H1 (cell line): ENCODE results near the gene RPTOR.

ENCODE experiments used
- CTCF ChIP-seq, 3 experiments: IDR thresholded peaks; 1 replicate in 2 of 3; 2 replicates in 1 of 3; pipeline versions ENCODE4 v1.5.1 to v1.6.1; 2011; ENCODE audit warnings: low read length in 3 of 3, mild to moderate bottlenecking in 3 of 3, inconsistent platforms in 2 of 3, low read depth in 1 of 3, moderate library complexity in 1 of 3; ENCODE audit not compliant: insufficient read depth in 1 of 3; ENCODE audit errors: control extremely low read depth in 1 of 3
- JUN ChIP-seq: IDR thresholded peaks from 2 replicates; pipeline ENCODE4 v1.6.1; 2011; ENCODE audit warnings: low read depth, mild to moderate bottlenecking, improper control_type of control experiment, low read length
- PHF8 ChIP-seq: fragments of 200-600 bp; sonication (generic); conservative IDR thresholded peaks from 2 replicates; pipeline ENCODE4 v1.7.1; 2012; ENCODE audit warnings: low read depth, mild to moderate bottlenecking, inconsistent platforms, low read length, moderate library complexity
- POLR2A ChIP-seq, 2 experiments: IDR thresholded peaks; 1 replicate in 1 of 2; 2 replicates in 1 of 2; pipeline ENCODE4 v1.6.1; 2011; ENCODE audit warnings: low read depth in 2 of 2, low read length in 2 of 2, mild to moderate bottlenecking in 2 of 2; ENCODE audit errors: control extremely low read depth in 1 of 2
- POLR2AphosphoS5 ChIP-seq: IDR thresholded peaks from 2 replicates; pipeline ENCODE4 v1.6.1; 2011; ENCODE audit warnings: low read depth, low read length
- RBBP5 ChIP-seq: IDR thresholded peaks from 2 replicates; pipeline ENCODE4 v1.7.1; 2012; ENCODE audit warnings: low read depth, mild to moderate bottlenecking, inconsistent platforms, low read length, moderate library complexity, borderline replicate concordance
- SIX5 ChIP-seq: IDR thresholded peaks from 2 replicates; pipeline ENCODE4 v1.6.1; 2011; ENCODE audit warnings: mild to moderate bottlenecking, low read depth, low read length

- TF ChIP-seq CTCF (IDR thresholded peaks at IDR 0.05; ENCODE audit: control extremely low read depth in 1 of 3, insufficient read depth in 1 of 3, low read depth in 1 of 3, low read length in 3 of 3): no peak
- TF ChIP-seq POLR2AphosphoS5: no peak
- no peak for TF ChIP-seq JUN
- TF ChIP-seq PHF8: no peak
- no peak for TF ChIP-seq SIX5
- TF ChIP-seq RBBP5: no peak
- TF ChIP-seq POLR2A (IDR thresholded peaks at IDR 0.05; ENCODE audit: control extremely low read depth in 1 of 2, low read depth in 2 of 2, low read length in 2 of 2): no peak
These were observed 242.2 kb downstream of the RPTOR start for GRCh38 chr17:80786887-80787286.
